ENCODE results near the gene PDC.

- TF ChIP-seq EZH2 (IDR thresholded peaks at IDR 0.05; ENCODE audit: borderline replicate concordance, low read depth, low read length, severe bottlenecking) (no peak), POLR2A (IDR thresholded peaks at IDR 0.05; ENCODE audit: low read depth, low read length) (no peak), CTCF (IDR thresholded peaks at IDR 0.05; ENCODE audit: extremely low read depth in 1 of 2, insufficient read depth in 1 of 2, low read depth in 1 of 2, low read length in 2 of 2) (peak; percentile 47 to 66), POLR2AphosphoS5 (IDR thresholded peaks at IDR 0.05; ENCODE audit: insufficient read depth, low read depth, low read length) (no peak), FOS (IDR thresholded peaks at IDR 0.05; ENCODE audit: borderline replicate concordance, insufficient read depth, low read length) (no peak), MAX (IDR thresholded peaks at IDR 0.05; ENCODE audit: insufficient read depth, insufficient read length) (no peak), JUN (IDR thresholded peaks at IDR 0.05; ENCODE audit: borderline replicate concordance, insufficient read depth, insufficient read length, low read depth) (peak; percentile 50), GATA2 (IDR thresholded peaks at IDR 0.05; ENCODE audit: insufficient read depth, insufficient read length, low read depth, low read length) (no peak)
Measured at GRCh38 chr1:186404454-186405051, 56.4 kb downstream of the PDC start.

All from endothelial cell of umbilical vein (primary cell).